Adrenal gland (tissue), 5 donors: Measurements from ENCODE around the gene VASH1.

Experiments
- CTCF ChIP-seq, 6 experiments: fragments of 450-650 bp in 4 of 6; fragments of 200-600 bp in 2 of 6; sonication (generic) in 1 of 6; IDR thresholded peaks; 1 replicate in 5 of 6; 2 replicates in 1 of 6; pipeline versions ENCODE4 v1.5.1 to v1.8.0; 2016 to 2021; ENCODE audit warnings: antibody characterized with exemption in 6 of 6, mild to moderate bottlenecking in 2 of 6, moderate library complexity in 1 of 6
- POLR2A ChIP-seq, 2 donors: fragments of 450-650 bp; IDR thresholded peaks; one replicate each; pipeline ENCODE4 v1.6.1; 2017; ENCODE audit warnings: antibody characterized with exemption in 2 of 2, mild to moderate bottlenecking in 2 of 2, moderate library complexity in 1 of 2
- donor health status: DM: no; HTN: no; CAD: no.

GRCh38 chr14:76726551-76726970, 34.7 kb upstream of the VASH1 start:
- TF ChIP-seq CTCF (IDR thresholded peaks at IDR 0.05): no peak
- TF ChIP-seq POLR2A (IDR thresholded peaks at IDR 0.05): no peak
